Adrenal gland (tissue), 5 donors: ENCODE data around the gene PLEKHA4.

Experiments used
- CTCF ChIP-seq, 6 experiments: fragments of 450-650 bp in 4 of 6; fragments of 200-600 bp in 2 of 6; sonication (generic) in 1 of 6; IDR thresholded peaks; 1 replicate in 5 of 6; 2 replicates in 1 of 6; pipeline versions ENCODE4 v1.5.1 to v1.8.0; 2016 to 2021; ENCODE audit warnings: antibody characterized with exemption in 6 of 6, mild to moderate bottlenecking in 2 of 6, moderate library complexity in 1 of 6
- POLR2A ChIP-seq, 2 donors: fragments of 450-650 bp; IDR thresholded peaks; one replicate each; pipeline ENCODE4 v1.6.1; 2017; ENCODE audit warnings: antibody characterized with exemption in 2 of 2, mild to moderate bottlenecking in 2 of 2, moderate library complexity in 1 of 2
- donor health status: DM: no; HTN: no; CAD: no.

GRCh38 chr19:48870048-48870447, 1.6 kb upstream of the PLEKHA4 start:
- TF ChIP-seq CTCF (IDR thresholded peaks at IDR 0.05) (no peak), POLR2A (IDR thresholded peaks at IDR 0.05) (no peak)
